IMR-90 (cell line): ENCODE data around the gene KCP. TPM values are rescaled to one million over a fixed set of nuclear protein-coding genes. Genes with fewer than 3 reads are reported as not detected.

ENCODE experiments used
- ATAC-seq: fragments of 200-7000 bp; cut with Tn5 transposase; 2 replicates; pipeline ENCODE4 v1.9.1; 2020; ENCODE audit warnings: low read depth, mild to moderate bottlenecking, moderate library complexity
- BruUV-seq: library from RNA; stranded (reverse); fragments of 400-500 nt; replicated peaks from 2 replicates; lab custom pipeline; 2021; lab: Mats Ljungman, UMichigan
- CTCF ChIA-PET: fragments of 300-600 bp; formaldehyde crosslinking; extraction: SDS; loops from one replicate; lab custom pipeline; 2021; ENCODE audit warnings: antibody characterized with exemption; lab: Yijun Ruan, JAX
- POLR2A ChIA-PET: fragments of 300-600 bp; sonication (Branson Sonifier 250); formaldehyde crosslinking; loops from one replicate; lab custom pipeline; 2022; ENCODE audit warnings: antibody characterized with exemption; ENCODE audit not compliant: unreplicated experiment; lab: Charles Lee
- DNase-seq: peaks from one replicate; pipeline ENCODE4 v3.0.0; 2013
- H2AFZ ChIP-seq: replicated peaks from 2 replicates; pipeline ENCODE3; 2013; ENCODE audit warnings: low read length, mild to moderate bottlenecking; ENCODE audit not compliant: poor library complexity
- H2AK5ac ChIP-seq: 2 replicates; pipeline ENCODE4 v1.6.1; 2013; ENCODE audit warnings: low read depth, low read length, inconsistent platforms
- H2AK9ac ChIP-seq: replicated peaks from 2 replicates; pipeline ENCODE3; 2013; ENCODE audit warnings: mild to moderate bottlenecking, low read depth, low read length, moderate library complexity; ENCODE audit not compliant: poor library complexity
- H2BK120ac ChIP-seq: 2 replicates; pipeline ENCODE4 v1.6.1; 2013; ENCODE audit warnings: low read depth, low read length, inconsistent platforms
- H2BK15ac ChIP-seq: 3 replicates; pipeline ENCODE4 v1.6.1; 2013; ENCODE audit warnings: low read depth, low read length, inconsistent platforms
- H2BK20ac ChIP-seq: 2 replicates; pipeline ENCODE4 v1.6.1; 2013; ENCODE audit warnings: low read depth, mild to moderate bottlenecking, inconsistent platforms, low read length, moderate library complexity
- H2BK5ac ChIP-seq: 2 replicates; pipeline ENCODE4 v1.6.1; 2013; ENCODE audit warnings: mild to moderate bottlenecking, low read depth, low read length, inconsistent platforms; ENCODE audit not compliant: poor library complexity, severe bottlenecking
- H3K14ac ChIP-seq: replicated peaks from 2 replicates; pipeline ENCODE4 v1.6.1; 2013; ENCODE audit warnings: low read depth, low read length, inconsistent platforms
- H3K18ac ChIP-seq: 2 replicates; pipeline ENCODE4 v1.6.1; 2013; ENCODE audit warnings: low read depth, low read length, control low read depth
- H3K23ac ChIP-seq: 2 replicates; pipeline ENCODE4 v1.6.1; 2013; ENCODE audit warnings: low read depth, low read length, inconsistent platforms
- H3K27ac ChIP-seq: 2 replicates; pipeline ENCODE4 v1.5.1; 2013; ENCODE audit warnings: mild to moderate bottlenecking, control low read depth, low read length; ENCODE audit not compliant: insufficient read depth
- H3K27me3 ChIP-seq: 2 replicates; pipeline ENCODE4 v1.6.1; 2013; ENCODE audit warnings: low read length; ENCODE audit not compliant: control insufficient read depth, insufficient read depth
- H3K36me3 ChIP-seq: 2 replicates; pipeline ENCODE4 v1.6.1; 2013; ENCODE audit warnings: low read length, mixed read lengths; ENCODE audit not compliant: control insufficient read depth, insufficient read depth
- H3K4ac ChIP-seq: 2 replicates; pipeline ENCODE4 v1.6.1; 2013; ENCODE audit warnings: low read depth, low read length, inconsistent platforms
- H3K4me1 ChIP-seq: 2 replicates; pipeline ENCODE4 v1.6.1; 2013; ENCODE audit warnings: low read length, mixed read lengths; ENCODE audit not compliant: control insufficient read depth, insufficient read depth
- H3K4me2 ChIP-seq: 2 replicates; pipeline ENCODE4 v1.6.1; 2013; ENCODE audit warnings: low read depth, mild to moderate bottlenecking, control low read depth, low read length, moderate library complexity
- H3K4me3 ChIP-seq: 2 replicates; pipeline ENCODE4 v1.5.1; 2013; ENCODE audit warnings: low read depth, mild to moderate bottlenecking, control low read depth, low read length, moderate library complexity; ENCODE audit not compliant: insufficient read depth
- H3K56ac ChIP-seq: 2 replicates; pipeline ENCODE4 v1.6.1; 2013; ENCODE audit warnings: low read length, inconsistent platforms; ENCODE audit not compliant: insufficient read depth; ENCODE audit errors: extremely low read depth
- H3K79me1 ChIP-seq, 2 experiments: 2 replicates each; pipeline ENCODE4 v1.6.1; 2013; ENCODE audit warnings: low read length in 2 of 2, inconsistent platforms in 1 of 2, low read depth in 1 of 2
- H3K9ac ChIP-seq: 2 replicates; pipeline ENCODE4 v1.6.1; 2013; ENCODE audit warnings: low read depth, low read length, control low read depth
- H3K9me1 ChIP-seq: 2 replicates; pipeline ENCODE4 v1.6.1; 2013; ENCODE audit warnings: low read length, inconsistent platforms; ENCODE audit not compliant: insufficient read depth
- H3K9me3 ChIP-seq: 2 replicates; pipeline ENCODE4 v1.6.1; 2013; ENCODE audit warnings: low read length; ENCODE audit not compliant: control insufficient read depth, insufficient read depth
- H4K20me1 ChIP-seq: 2 replicates; pipeline ENCODE4 v1.6.1; 2013; ENCODE audit warnings: low read length, inconsistent platforms; ENCODE audit not compliant: insufficient read depth
- H4K5ac ChIP-seq: 2 replicates; pipeline ENCODE4 v1.6.1; 2013; ENCODE audit warnings: mild to moderate bottlenecking, low read depth, low read length, control low read depth
- H4K8ac ChIP-seq, 2 experiments: 2 replicates each; pipeline ENCODE4 v1.6.1; 2013; ENCODE audit warnings: low read depth in 2 of 2, low read length in 2 of 2, control low read depth in 1 of 2, inconsistent platforms in 1 of 2
- H4K91ac ChIP-seq: 2 replicates; pipeline ENCODE4 v1.6.1; 2013; ENCODE audit warnings: low read depth, low read length, inconsistent platforms; ENCODE audit not compliant: insufficient read depth
- BHLHE40 ChIP-seq: fragments of 150-350 bp; IDR thresholded peaks from 2 replicates; pipeline ENCODE4 v1.6.1; 2016; ENCODE audit warnings: mild to moderate bottlenecking, low read depth, low read length
- CHD1 ChIP-seq: IDR thresholded peaks from 2 replicates; pipeline ENCODE4 v1.6.1; 2012; ENCODE audit warnings: low read depth, low read length, improper control_type of control experiment
- CTCF ChIP-seq: conservative IDR thresholded peaks from 2 replicates; pipeline ENCODE4 v1.5.1; 2012; ENCODE audit warnings: mild to moderate bottlenecking, low read depth, low read length, improper control_type of control experiment
- RCOR1 ChIP-seq: IDR thresholded peaks from 2 replicates; pipeline ENCODE4 v1.6.1; 2012; ENCODE audit warnings: mild to moderate bottlenecking, low read length, improper control_type of control experiment; ENCODE audit not compliant: insufficient replicate concordance
- SMC3 ChIP-seq: fragments of 150-350 bp; IDR thresholded peaks from 2 replicates; pipeline ENCODE4 v1.6.1; 2016; ENCODE audit warnings: low read depth, mild to moderate bottlenecking, antibody characterized with exemption, low read length, moderate library complexity
- WGBS, 2 experiments: methylation state at CpG; one replicate each; pipeline versions ENCODE4 v1.1.5 to v1.1.7; 2013; ENCODE audit warnings: missing lambda C conversion rate in 2 of 2; ENCODE audit not compliant: insufficient read length in 1 of 2; ENCODE audit errors: extremely low coverage in 2 of 2; 5-methylcytosine and 5-hydroxymethylcytosine counted together
- dilution Hi-C: fragments of 300-500 bp; cut with HindIII; formaldehyde crosslinking; loops from one replicate; pipeline ENCODE4 v1.14.3; 2018; ENCODE audit warnings: low sequenced_read_pairs; ENCODE audit not compliant: unreplicated experiment
- in situ Hi-C: fragments of 300-500 bp; cut with MboI; formaldehyde crosslinking; loops from 3 replicates; pipeline ENCODE4 v1.14.3; 2019; ENCODE audit warnings: low sequenced_read_pairs, inconsistent platforms, mixed read lengths
- intact Hi-C: fragments of 100-400 bp; cut with micrococcal nuclease; formaldehyde crosslinking; loops from 2 replicates; pipeline ENCODE4 v1.10.0; 2022
- polyA plus RNA-seq, 3 experiments: library from polyadenylated mRNA; depleted of rRNA; stranded (reverse); fragments of >200 nt; gene quantifications; 2 replicates each; pipeline ENCODE4 v1.2.3, GENCODE V29; 2012; ENCODE audit warnings: low replicate concordance in 1 of 3
- total RNA-seq: library from RNA; depleted of rRNA; stranded (reverse); fragments of >200 nt; gene quantifications from 2 replicates; pipeline ENCODE4 v1.2.3, GENCODE V29; 2012

KCP gene
- total and polyA plus RNA-seq, 2 of the 4 experiments (the other 2 are of a cell fraction): 0.03 TPM; not detected in 1

- Histone ChIP-seq H3K9me1 (no peaks in the 10 kb centered on the region), H3K27ac (no peak overlapping the region), H3K4me2 (peak overlapping the region; percentile 53), H3K27me3 (peaks cover 27% of the 10 kb centered on the region), H3K4me3 (peak overlapping the region; percentile 35), H3K4me1 (no peaks in the 10 kb centered on the region), H4K8ac (no peak overlapping the region), H2AFZ (peak overlapping the region; percentile 60), H2AK9ac (no peak overlapping the region), H3K36me3 (peaks cover 16% of the 10 kb centered on the region), H3K9me3 (no peaks in the 10 kb centered on the region), H2BK20ac (no peak overlapping the region), H2AK5ac (no peak overlapping the region), H2BK15ac (no peak overlapping the region), H3K18ac (no peak overlapping the region), H4K91ac (no peak overlapping the region), H3K23ac (no peak overlapping the region), H4K20me1 (peaks cover 24% of the 10 kb centered on the region), H4K5ac (no peak overlapping the region), H3K14ac (no peak overlapping the region), H3K79me1 (peaks cover under 1 to 2% of the 10 kb centered on the region in 2 experiments; a peak in 3 of 4 replicates), H3K56ac (no peak overlapping the region), H2BK5ac (no peak overlapping the region), H3K4ac (no peak overlapping the region), H2BK120ac (no peak overlapping the region), H3K9ac (no peak overlapping the region)
- peak; percentile 79 for ATAC-seq
- dilution Hi-C loops (no loop called here), intact Hi-C loops (no loop called here), in situ Hi-C loops (no loop called here)
- ChIA-PET CTCF (interaction anchor here (0.6 kb wide), 1 partner anchor 48 kb away, joined by 3 read pairs; no protein-coding TSS in a partner anchor), POLR2A (no interaction called here)
- no TSS peak for BruUV-seq
- TF ChIP-seq CHD1 (no peak), RCOR1 (no peak), BHLHE40 (no peak), SMC3 (no peak), CTCF (0 out of 2 replicates have a peak, but pooled peaks have one; percentile 13)
- peak; percentile 23 for DNase-seq
- WGBS, 2 experiments: 5% methylated on average over 53 of the region's 86 CpGs; no CpG with 5 or more reads in 1 of the 2 experiments
Observed at GRCh38 chr7:128869138-128869943, 41.2 kb downstream of the KCP start.
